HCT116 (cell line): ENCODE measurements around the gene DHCR7.

Experiments used
- EZH2 ChIP-seq: fragments of 200-600 bp; sonication (generic); IDR thresholded peaks from 2 replicates; pipeline ENCODE4 v1.6.1; 2017; ENCODE audit warnings: antibody characterized with exemption, mixed run types
- RAD21 ChIP-seq: IDR thresholded peaks from 2 replicates; pipeline ENCODE4 v1.6.1; 2012; ENCODE audit warnings: low read depth, mild to moderate bottlenecking
- SRF ChIP-seq: IDR thresholded peaks from 2 replicates; pipeline ENCODE4 v1.6.1; 2012; ENCODE audit warnings: low read depth
- TCF7L2 ChIP-seq: IDR thresholded peaks from 2 replicates; pipeline ENCODE4 v1.7.0; 2011; ENCODE audit warnings: borderline replicate concordance, inconsistent platforms; ENCODE audit not compliant: insufficient read depth, insufficient read length; ENCODE audit errors: extremely low read depth
- TF ChIP-seq, protein P1 (sequence below), 3 experiments: fragments of 200-600 bp in 1 of 3; sonication (generic) in 1 of 3; IDR thresholded peaks in 2 of 3; conservative IDR thresholded peaks in 1 of 3; 2 replicates each; pipeline ENCODE4 v1.5.1; 2012 to 2017; ENCODE audit warnings: low read depth in 2 of 3, low read length in 2 of 3, antibody characterized with exemption in 1 of 3, borderline replicate concordance in 1 of 3, control low read depth in 1 of 3, mild to moderate bottlenecking in 1 of 3, mixed read lengths in 1 of 3, mixed run types in 1 of 3, moderate library complexity in 1 of 3; ENCODE audit not compliant: insufficient read depth in 1 of 3

DNA sequence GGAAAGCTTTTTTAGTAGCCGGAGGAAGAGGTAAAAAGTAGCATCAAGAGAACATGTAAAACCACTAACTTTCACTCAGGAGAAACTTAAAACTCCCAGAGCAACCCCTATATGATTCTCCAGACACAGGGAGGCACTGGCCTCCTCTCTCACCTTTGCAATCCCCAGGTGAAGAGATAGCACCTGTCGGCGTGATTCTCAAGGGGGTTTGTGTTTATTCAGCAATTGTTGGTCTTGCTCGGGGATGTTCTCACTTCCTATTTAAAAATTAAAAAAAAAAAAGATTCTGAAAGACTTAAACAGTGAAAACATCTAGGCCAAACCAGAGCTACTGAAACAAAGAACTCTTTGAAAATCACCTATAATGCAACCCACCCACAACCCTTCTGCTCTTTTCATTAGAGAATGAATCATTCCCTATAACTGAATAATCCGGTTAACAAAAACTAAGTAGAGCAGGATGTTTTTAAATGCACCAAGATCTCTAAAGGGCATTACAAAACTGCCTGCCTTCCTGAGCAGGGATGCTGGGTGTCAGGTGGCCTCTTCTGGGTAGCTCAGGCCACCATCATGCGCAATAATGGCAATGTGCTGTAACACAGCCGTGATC, 24.9 kb downstream of the DHCR7 start:
- TF ChIP-seq TCF7L2, result no peak
- TF ChIP-seq, protein P1, sequence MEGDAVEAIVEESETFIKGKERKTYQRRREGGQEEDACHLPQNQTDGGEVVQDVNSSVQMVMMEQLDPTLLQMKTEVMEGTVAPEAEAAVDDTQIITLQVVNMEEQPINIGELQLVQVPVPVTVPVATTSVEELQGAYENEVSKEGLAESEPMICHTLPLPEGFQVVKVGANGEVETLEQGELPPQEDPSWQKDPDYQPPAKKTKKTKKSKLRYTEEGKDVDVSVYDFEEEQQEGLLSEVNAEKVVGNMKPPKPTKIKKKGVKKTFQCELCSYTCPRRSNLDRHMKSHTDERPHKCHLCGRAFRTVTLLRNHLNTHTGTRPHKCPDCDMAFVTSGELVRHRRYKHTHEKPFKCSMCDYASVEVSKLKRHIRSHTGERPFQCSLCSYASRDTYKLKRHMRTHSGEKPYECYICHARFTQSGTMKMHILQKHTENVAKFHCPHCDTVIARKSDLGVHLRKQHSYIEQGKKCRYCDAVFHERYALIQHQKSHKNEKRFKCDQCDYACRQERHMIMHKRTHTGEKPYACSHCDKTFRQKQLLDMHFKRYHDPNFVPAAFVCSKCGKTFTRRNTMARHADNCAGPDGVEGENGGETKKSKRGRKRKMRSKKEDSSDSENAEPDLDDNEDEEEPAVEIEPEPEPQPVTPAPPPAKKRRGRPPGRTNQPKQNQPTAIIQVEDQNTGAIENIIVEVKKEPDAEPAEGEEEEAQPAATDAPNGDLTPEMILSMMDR (IDR thresholded peaks at IDR 0.05 in 2 of 3, conservative IDR thresholded peaks at IDR 0.05 in 1 of 3; ENCODE audit: borderline replicate concordance in 1 of 3, insufficient read depth in 1 of 3, low read depth in 2 of 3, low read length in 2 of 3), result no peak
- no peak for TF ChIP-seq SRF
- TF ChIP-seq EZH2, result no peak
- no peak for TF ChIP-seq RAD21
